GM10847 (cell line): ENCODE results near the gene BIRC6.

ENCODE experiments used
- POLR2A ChIP-seq: IDR thresholded peaks from 2 replicates; pipeline ENCODE4 v1.6.1; 2011; ENCODE audit not compliant: insufficient read length; ENCODE audit errors: extremely low read depth

The BIRC6 gene

DNA sequence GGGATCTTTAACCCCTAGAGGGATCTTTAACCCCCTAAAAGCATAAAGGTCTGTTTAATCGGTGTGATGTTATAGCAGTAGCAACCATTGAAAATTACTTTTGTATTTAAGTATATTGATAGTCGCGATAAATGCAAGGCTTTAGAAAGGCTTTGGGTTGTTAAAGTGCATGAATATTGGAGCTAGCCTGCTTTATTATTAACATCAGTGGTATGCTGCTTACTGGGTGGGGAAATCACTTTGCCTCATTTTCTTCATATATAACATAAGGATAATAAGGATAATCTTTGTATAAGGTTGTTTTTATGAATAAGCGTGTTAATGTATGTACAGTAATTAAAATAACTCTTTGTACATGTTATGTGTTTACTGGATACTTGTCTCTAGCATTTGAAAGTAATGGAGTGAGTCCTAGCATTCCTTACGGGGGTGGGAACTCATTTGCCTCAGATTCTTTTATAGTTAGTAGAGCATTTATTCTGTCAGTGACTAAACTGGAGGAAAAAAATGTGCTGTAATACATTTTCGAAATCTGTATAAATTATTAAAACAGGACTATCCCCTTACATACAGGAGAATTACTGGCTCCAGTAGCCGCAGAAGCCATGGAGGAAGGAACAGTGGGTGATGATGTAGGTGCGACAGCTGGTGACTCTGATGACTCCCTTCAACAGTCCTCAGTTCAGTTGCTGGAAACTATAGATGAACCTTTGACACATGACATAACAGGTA is 122.2 kb downstream of the BIRC6 start:
- TF ChIP-seq POLR2A = no peak

DNA sequence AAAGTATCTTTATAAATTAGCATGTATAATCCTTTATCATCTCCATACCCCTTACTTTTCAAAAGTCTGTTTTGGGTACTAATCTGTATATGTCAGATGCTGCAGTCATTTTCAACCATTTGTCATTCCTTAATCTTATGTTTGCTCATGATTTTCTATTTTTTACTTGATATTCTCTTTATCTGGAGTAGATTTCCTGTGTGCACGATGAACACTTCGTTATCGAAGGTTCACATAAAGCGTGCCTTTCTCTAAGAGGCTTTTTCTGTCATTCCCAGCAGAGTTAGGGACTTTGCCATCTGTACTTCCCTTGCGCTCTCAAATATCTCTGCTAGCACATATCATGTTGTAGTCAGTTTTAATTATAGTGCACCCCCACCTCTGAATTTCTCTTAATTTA is 123.2 kb downstream of the BIRC6 start:
- TF ChIP-seq POLR2A = no peak

DNA sequence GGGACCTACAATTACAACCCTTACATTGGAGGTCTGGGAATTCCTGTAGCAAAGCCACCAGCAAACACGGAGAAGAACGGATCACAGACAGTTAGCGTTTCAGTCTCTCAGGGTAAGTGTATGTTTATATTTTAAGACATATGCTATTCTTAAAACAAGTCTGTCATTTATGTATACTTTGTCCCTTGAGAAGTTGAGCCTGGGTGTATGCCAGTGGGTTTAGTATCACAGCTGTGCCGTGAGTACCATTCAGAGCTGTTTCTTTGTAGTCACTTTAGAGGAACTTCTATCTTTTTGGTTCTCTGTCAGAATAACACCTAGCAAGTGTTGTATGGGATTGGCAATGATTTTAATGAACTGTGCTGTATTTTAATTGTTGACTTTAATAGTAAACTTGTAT is 125.6 kb downstream of the BIRC6 start:
- TF ChIP-seq POLR2A = no peak

- TF ChIP-seq POLR2A = no peak
Observed at GRCh38 chr2:32484937-32485336, 128.1 kb downstream of the BIRC6 start.

DNA sequence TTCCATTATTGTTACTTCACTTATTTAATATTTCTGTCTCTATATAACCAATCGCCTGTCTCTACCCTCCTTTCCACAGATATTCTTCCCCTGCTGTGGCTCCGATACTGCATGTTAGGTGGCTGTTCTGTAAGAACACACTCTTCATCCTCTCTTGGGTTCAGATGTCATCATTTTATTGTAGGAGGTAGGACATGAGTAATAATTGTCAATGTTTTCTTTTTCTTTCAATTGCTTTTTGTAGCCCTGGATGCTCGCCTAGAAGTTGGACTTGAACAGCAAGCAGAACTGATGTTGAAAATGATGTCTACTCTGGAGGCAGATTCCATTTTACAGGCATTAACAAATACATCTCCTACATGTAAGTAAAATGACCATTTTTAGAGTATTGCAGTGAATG is 128.6 kb downstream of the BIRC6 start:
- no peak for TF ChIP-seq POLR2A

DNA sequence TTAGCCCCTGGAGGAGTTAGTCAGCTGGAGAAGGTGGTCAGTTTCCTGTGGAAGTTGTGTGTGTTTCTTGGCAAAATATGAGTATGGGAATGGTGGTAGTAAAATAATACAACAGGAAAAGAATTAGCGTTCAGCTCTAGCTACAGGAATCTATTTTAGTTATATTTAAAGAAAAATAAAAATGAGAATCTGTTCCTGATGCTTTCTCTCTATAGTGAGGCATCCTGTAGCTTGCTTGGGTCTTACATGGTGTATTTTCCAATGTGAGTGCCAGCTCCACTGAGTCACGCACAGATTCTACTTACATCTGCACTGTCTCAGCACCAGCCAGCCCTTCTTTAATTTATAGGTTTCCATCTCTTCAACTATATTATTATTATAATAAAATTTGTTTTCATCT is 132.2 kb downstream of the BIRC6 start:
- no peak for TF ChIP-seq POLR2A

DNA sequence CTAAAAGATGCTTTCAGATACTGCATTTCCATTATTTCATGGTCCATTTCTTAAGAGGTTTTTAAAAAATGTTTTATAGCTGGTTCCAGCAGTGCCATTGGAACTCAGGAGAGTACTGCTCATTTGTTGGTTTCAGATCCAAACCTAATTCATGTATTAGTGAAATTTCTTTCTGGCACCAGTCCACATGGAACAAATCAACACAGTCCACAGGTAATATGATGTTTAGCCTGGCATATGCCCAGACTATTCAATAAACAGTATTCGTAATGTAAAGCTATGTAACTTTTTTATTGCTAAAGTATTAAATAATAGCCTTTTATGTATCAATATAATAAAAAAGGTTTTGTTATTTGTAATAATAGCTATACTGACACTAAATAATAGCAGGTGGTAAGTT is 134.5 kb downstream of the BIRC6 start:
- no peak for TF ChIP-seq POLR2A

- no peak for TF ChIP-seq POLR2A
Observed at GRCh38 chr2:32495139-32495538, 138.3 kb downstream of the BIRC6 start.

DNA sequence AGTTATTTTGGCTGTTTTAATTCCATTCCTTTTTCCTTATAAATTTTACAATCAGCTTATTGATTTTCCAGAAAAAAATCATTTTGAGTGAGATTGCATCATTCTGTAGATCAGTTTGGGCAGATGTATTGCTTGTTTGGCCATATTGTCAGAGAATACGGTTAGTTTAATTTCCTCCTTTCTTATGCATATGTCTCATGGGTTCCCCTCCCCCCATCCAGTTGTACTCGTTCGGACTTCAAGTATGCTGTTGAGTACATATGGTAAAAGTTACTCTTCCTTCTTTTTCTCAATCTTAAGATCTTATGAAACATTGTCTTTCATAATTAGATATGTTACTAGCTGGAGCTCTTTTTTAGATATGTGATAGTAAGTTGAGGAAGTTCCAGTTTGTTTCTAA is 139.8 kb downstream of the BIRC6 start:
- no peak for TF ChIP-seq POLR2A

DNA sequence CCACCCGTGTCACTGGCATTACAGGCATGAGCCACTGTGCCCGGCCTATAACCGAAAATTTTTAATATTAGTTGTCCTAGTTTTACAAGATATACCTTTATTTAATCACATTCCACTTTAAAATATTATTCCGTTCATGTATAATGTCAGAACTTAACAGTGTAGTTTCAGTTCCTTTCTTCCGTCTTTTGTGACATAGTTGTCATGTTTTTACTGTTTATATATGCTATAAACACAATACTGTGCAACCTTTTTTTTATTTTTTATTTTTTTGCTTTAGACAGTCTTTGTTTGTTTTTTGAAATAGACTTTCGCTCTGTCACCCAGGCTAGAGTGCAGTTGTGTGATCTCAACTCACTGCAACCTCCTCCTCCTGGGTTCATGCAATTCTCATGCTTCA is 141.5 kb downstream of the BIRC6 start:
- no peak for TF ChIP-seq POLR2A

DNA sequence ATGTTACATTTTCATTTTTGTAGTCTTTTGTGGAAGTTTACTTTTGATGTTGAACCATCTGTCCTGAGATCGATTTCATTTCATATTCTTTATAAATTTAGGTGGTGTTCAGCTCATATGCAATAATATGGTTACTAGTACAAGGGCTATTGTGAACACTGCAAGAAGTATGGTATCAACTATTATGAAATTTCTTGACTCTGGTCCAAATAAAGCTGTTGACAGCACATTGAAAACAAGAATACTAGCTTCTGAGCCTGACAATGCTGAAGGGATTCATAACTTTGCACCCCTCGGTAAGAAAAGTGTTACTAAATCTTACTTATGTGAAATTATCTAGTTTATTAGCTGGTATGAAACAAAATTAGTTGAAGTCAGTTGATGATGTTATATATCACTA is 146.1 kb downstream of the BIRC6 start:
- no peak for TF ChIP-seq POLR2A

DNA sequence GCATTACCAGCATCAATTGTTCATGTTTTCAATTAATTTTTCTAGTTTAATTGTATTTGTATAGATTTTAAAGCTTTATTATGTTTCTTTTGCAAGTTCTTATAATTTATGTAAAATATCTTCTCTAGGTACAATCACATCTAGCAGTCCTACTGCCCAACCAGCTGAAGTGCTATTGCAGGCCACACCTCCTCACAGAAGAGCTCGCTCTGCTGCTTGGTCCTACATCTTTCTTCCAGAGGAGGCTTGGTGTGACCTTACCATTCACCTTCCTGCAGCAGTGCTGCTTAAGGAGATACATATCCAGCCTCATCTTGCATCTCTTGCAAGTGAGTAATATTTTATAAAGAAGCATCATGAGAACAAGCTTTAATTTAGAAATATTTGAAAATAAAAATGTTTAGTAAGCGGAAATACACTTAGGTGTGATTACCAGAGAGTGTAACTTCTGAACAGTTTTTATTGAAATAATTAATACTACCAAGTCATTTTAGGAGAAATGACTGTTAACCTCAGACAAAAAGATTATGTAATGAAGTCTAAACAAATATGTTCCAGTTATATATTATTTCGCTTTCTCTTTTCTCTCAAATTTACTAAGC is 148.2 kb downstream of the BIRC6 start:
- no peak for TF ChIP-seq POLR2A

DNA sequence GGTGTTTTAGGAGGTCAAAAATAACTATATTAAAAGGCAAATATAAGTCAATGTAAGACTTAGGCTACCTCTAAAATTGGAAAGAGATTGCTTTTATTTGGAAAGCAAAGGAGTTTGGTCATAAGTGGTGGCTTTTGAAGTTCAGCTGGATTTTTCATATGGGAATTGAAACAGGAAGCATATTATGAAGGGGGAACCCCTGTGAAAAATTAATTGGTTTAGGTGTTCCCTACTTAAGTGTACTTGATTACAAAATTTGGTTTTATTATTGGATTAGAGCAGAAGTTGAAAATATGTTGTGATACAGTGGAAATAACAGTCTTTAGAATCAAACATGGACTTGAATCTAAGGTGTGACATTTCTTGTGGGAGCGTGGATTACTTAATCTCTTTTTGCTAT is 149.6 kb downstream of the BIRC6 start:
- no peak for TF ChIP-seq POLR2A

GRCh38 chr2:32514946-32515345 is 158.1 kb downstream of the BIRC6 start:
- TF ChIP-seq POLR2A = no peak

DNA sequence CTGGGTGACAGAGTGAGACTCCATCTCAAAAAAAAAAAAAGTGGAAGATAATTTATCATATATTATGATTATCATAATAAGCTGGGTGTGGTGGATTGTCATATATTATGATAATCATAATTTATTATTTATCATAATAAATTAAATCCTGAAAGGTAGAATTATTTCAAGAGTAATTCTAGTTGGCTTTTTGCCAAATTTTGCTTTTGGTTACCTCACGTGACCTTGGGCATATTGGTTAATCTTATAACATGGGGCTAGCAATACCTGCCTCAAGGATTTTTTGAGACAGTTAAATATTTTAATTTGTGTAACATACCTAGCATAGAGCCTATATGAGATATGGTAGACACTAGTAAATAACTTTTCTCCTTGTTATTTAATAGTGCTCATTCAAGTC is 159.7 kb downstream of the BIRC6 start:
- no peak for TF ChIP-seq POLR2A

DNA sequence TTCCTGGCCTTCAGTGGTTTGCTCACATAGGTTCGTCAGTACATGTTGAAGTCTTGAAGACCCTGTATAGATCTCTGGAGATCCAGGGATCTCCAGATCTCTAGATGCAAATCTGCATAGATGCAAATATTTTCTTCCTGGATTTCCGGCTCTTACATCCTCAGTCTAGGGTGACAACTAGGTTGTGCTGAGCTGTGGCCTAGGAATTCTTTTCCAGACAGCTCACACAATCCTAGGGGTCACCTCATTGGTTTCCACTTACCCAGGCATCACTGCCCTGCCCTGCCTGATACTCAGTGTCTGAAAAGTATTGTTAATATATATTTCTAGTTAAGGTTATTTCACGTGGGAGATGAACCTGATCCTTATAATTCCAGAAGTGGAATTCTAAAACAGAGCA is 165.9 kb downstream of the BIRC6 start:
- TF ChIP-seq POLR2A = no peak

DNA sequence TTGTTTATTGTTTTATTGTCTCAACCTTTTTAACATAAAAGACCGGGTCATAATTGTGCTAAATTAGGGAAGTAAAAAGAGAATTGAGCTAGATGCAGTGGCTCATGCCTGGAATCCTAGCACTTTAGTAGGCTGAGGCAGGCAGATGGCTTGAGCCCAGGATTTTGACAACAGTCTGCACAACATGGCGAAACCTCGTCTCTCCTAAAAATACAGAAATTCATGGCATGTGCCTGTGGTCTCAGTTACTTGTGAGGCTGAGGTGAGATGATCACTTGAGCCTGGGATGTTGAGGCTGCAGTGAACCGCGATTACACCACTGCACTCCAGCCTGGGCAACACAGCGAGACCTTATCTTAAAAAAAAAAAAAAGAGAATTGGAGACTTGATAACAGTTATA is 166.9 kb downstream of the BIRC6 start:
- no peak for TF ChIP-seq POLR2A

DNA sequence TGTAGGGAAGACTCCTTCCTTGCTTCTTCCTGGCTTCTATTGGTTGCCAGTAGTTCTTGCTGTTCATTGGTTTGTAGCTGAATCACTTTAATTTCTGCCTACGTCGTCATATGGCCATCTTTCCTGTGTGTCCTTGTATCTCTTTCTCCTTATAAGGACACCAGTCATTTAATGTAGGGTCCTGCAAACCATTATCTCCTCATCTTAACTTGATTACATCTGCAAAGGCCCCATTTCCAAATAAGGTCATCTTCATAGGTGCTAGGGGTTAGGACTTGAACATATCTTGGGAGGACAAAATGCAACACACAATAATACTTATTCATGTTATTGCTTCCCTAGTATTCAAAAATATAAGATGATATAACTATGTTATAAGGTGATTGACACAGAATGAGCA is 175.5 kb downstream of the BIRC6 start:
- no peak for TF ChIP-seq POLR2A

- TF ChIP-seq POLR2A = no peak
Observed at GRCh38 chr2:32532961-32533360, 176.1 kb downstream of the BIRC6 start.
